Measurements from ENCODE around the gene SIVA1. TPM values are rescaled to one million over a fixed set of nuclear protein-coding genes. Genes with fewer than 3 reads are reported as not detected.

The SIVA1 gene
- total RNA-seq, 1 experiment from 2014 or later: 85.8 TPM

- Histone ChIP-seq H3K9me3 (ENCODE audit: insufficient read depth, low read depth) (no peaks in the 10 kb centered on the region), H3K4me1 (replicated peaks; ENCODE audit: insufficient read depth) (peaks cover 16% of the 10 kb centered on the region), H3K36me3 (ENCODE audit: low read depth) (no peaks in the 10 kb centered on the region), H3K4me2 (peak overlapping the region; percentile 90), H3K27ac (no peak overlapping the region), H2AFZ (peak overlapping the region; percentile 73; the same call in 1 of the 2 replicates), H3K4me3 (peak overlapping the region; percentile 78), H3K79me2 (ENCODE audit: low read depth) (no peaks in the 10 kb centered on the region), H4K20me1 (ENCODE audit: insufficient read depth) (peaks cover 4% of the 10 kb centered on the region), H3F3A (ENCODE audit: insufficient read depth, low read depth) (peaks cover 31% of the 10 kb centered on the region), H3K9me2 (ENCODE audit: insufficient read depth) (no peaks in the 10 kb centered on the region), H3K27me3 (ENCODE audit: insufficient read depth, low read depth) (no peaks in the 10 kb centered on the region)
- intact Hi-C loops (cut with micrococcal nuclease; ENCODE audit: unreplicated experiment): no loop called here
- no peak for TF ChIP-seq EZH2 (IDR thresholded peaks at IDR 0.05; ENCODE audit: low read depth)
- TF ChIP-seq, protein P1, sequence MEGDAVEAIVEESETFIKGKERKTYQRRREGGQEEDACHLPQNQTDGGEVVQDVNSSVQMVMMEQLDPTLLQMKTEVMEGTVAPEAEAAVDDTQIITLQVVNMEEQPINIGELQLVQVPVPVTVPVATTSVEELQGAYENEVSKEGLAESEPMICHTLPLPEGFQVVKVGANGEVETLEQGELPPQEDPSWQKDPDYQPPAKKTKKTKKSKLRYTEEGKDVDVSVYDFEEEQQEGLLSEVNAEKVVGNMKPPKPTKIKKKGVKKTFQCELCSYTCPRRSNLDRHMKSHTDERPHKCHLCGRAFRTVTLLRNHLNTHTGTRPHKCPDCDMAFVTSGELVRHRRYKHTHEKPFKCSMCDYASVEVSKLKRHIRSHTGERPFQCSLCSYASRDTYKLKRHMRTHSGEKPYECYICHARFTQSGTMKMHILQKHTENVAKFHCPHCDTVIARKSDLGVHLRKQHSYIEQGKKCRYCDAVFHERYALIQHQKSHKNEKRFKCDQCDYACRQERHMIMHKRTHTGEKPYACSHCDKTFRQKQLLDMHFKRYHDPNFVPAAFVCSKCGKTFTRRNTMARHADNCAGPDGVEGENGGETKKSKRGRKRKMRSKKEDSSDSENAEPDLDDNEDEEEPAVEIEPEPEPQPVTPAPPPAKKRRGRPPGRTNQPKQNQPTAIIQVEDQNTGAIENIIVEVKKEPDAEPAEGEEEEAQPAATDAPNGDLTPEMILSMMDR (conservative IDR thresholded peaks at IDR 0.05): no peak
- no peak for DNase-seq
- POLR2A ChIA-PET (ENCODE audit: unreplicated experiment): interaction anchor here (0.7 kb wide), 1 partner anchor 136 kb away, joined by 7 read pairs; no protein-coding TSS in a partner anchor
- CTCF ChIA-PET: interaction anchor here (0.6 kb wide), 1 partner anchor 24 kb away, joined by 3 read pairs; no protein-coding TSS in a partner anchor
- TSS peak; percentile 43 for BruUV-seq (replicated peaks)
These were observed 48.8 kb downstream of the SIVA1 start for GRCh38 chr14:104801520-104802393.

DNA sequence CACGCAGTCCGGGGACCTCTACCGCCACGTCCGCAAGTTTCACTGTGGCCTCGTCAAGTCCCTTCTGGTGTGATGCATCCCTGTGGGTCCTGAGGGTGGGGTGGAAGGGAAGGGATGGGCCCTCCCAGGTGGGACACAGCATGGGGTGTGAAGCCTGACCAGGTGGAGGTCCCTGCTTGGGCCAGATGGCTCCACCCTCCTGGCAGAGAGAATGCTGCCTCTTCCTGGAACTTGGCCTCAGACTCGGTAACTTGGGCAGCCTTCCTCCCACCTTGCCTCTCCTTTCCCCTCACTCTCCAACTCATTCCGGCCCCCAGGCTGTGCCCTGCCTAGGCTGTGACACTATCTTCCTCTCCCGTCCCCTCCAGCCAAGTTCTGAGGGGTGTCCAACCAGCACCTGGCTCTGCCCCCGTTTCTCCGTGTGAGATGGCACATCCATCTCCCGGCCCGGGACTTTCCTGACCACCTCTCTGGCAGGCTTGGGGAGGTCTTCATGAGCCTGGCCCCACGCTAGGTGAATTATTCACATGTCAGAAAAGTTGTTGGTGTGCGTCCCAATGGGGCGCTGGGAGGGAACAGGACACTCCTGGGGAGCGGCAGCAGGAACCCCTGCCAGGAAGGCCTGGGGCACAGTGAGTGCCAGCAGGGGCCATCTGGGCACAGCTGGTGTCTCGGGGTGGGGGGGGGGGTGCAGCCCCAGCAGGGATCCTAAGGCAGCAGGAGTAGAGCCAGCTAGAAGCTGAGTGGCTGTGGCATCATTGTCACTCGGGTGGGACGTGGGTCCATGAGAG lies 49.6 kb downstream of the SIVA1 start:
- Histone ChIP-seq H4K20me1 (ENCODE audit: insufficient read depth) (peaks cover 4% of the 10 kb centered on the region), H3K9me3 (ENCODE audit: insufficient read depth, low read depth) (no peaks in the 10 kb centered on the region), H3K4me3 (no peak overlapping the region), H2AFZ (no peak overlapping the region), H3K9me2 (ENCODE audit: insufficient read depth) (no peaks in the 10 kb centered on the region), H3K27ac (no peak overlapping the region), H3K27me3 (ENCODE audit: insufficient read depth, low read depth) (no peaks in the 10 kb centered on the region), H3K4me1 (replicated peaks; ENCODE audit: insufficient read depth) (peaks cover 16% of the 10 kb centered on the region), H3K79me2 (ENCODE audit: low read depth) (no peaks in the 10 kb centered on the region), H3K36me3 (ENCODE audit: low read depth) (no peaks in the 10 kb centered on the region), H3F3A (ENCODE audit: insufficient read depth, low read depth) (peaks cover 24% of the 10 kb centered on the region), H3K4me2 (peak overlapping the region; percentile 90; the same call in 1 of the 2 replicates)
- POLR2A ChIA-PET (ENCODE audit: unreplicated experiment): no interaction called here
- TF ChIP-seq, protein P1 (conservative IDR thresholded peaks at IDR 0.05): no peak
- TF ChIP-seq EZH2 (IDR thresholded peaks at IDR 0.05; ENCODE audit: low read depth): no peak
- CTCF ChIA-PET: no interaction called here
- DNase-seq: no peak
- intact Hi-C loops (cut with micrococcal nuclease; ENCODE audit: unreplicated experiment): no loop called here
- no TSS peak for BruUV-seq (replicated peaks)

DNA sequence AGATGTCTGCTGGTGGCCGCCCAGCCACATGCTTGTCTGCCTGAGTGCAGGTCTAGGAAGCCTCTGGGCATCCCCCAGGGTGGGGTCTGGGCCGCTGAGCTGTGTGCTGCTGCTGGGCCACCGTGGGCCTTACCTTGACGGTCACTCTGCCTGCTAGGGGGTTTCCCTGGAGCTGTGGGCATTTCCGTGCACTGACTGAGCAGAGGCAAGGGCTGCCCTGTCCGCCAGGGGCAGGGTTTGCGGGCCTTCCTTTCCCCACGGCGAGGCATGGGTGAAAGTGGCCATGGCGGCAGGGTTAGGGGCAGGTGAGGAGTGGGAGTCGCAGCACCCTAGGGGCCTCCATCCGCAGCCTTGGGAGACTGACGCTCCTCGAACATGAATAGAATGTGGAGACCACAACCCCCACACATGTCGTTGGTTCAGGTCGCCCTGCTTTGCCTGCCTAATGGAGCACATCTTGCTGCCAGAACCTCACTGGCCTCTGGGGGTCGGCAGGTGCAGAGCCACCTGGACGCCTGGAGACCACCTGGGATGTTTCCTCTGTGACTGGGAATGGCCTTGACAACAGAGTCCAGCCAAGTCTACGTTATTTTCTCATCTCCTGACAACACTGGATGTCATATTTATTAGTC lies 50.4 kb downstream of the SIVA1 start:
- peaks cover 16% of the 10 kb centered on the region for H3K4me1 ChIP-seq (replicated peaks; ENCODE audit: insufficient read depth)
- CTCF ChIA-PET: no interaction called here

More for the DNA sequence above, 50.4 kb downstream of the SIVA1 start:
- Histone ChIP-seq H3K9me3 (ENCODE audit: insufficient read depth, low read depth) (no peaks in the 10 kb centered on the region), H4K20me1 (ENCODE audit: insufficient read depth) (peaks cover 4% of the 10 kb centered on the region), H3K4me2 (no peak overlapping the region), H3K36me3 (ENCODE audit: low read depth) (no peaks in the 10 kb centered on the region), H3K79me2 (ENCODE audit: low read depth) (no peaks in the 10 kb centered on the region), H3K4me3 (no peak overlapping the region), H3K9me2 (ENCODE audit: insufficient read depth) (no peaks in the 10 kb centered on the region), H3F3A (ENCODE audit: insufficient read depth, low read depth) (peaks cover 24% of the 10 kb centered on the region), H3K27me3 (ENCODE audit: insufficient read depth, low read depth) (no peaks in the 10 kb centered on the region), H2AFZ (no peak overlapping the region), H3K27ac (no peak overlapping the region)
- DNase-seq: no peak
- no TSS peak for BruUV-seq (replicated peaks)
- POLR2A ChIA-PET (ENCODE audit: unreplicated experiment): no interaction called here
- TF ChIP-seq, protein P1 (conservative IDR thresholded peaks at IDR 0.05): no peak
- TF ChIP-seq EZH2 (IDR thresholded peaks at IDR 0.05; ENCODE audit: low read depth): no peak
- intact Hi-C loops (cut with micrococcal nuclease; ENCODE audit: unreplicated experiment): no loop called here
